Astrocyte (in vitro differentiated cells and primary cell): Measurements from ENCODE around the gene CSRP3.

Experiments used
- EZH2 ChIP-seq: IDR thresholded peaks from 2 replicates; pipeline ENCODE4 v1.6.1; 2012; ENCODE audit warnings: mild to moderate bottlenecking, low read length, inconsistent platforms; ENCODE audit not compliant: insufficient read depth
- TF ChIP-seq, protein P1 (sequence below): IDR thresholded peaks from 2 replicates; pipeline ENCODE4 v1.5.1; 2011; ENCODE audit warnings: low read depth, mild to moderate bottlenecking, inconsistent platforms, low read length, moderate library complexity; ENCODE audit not compliant: insufficient read depth

DNA sequence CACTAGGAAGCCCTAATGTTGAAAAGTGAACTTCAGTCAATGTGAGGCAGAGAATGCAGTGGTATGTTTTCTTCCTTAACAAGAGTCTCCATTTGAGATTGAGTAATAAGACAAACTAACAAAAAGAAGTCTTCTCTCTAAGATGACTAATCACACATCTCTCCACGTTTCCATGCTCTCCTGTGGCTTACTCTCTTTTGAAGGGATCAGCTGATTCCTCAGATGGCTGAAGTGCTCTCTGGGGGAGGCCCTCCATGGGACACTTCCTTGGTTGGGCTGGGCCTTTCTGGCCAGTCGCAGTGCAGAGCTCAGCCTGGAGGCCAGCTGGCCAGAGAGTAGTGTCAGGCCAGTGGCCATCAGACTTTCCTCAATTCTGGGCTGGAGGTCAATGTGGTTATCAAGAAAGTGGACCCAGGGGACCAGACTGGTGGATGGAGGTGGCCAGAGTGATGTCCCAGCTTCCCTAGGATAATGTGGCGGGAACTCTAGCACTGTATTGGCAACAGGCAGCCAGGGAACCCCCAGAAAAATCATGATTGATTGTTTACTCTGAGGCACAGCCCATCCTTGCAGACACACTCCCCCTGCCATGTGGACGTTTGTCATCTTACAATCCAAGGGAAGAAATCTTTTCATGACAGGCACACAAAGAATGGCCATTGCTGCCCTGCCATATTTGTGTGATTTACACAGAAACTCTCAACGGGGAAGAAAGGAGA, 14.5 kb downstream of the CSRP3 start:
- TF ChIP-seq, protein P1, sequence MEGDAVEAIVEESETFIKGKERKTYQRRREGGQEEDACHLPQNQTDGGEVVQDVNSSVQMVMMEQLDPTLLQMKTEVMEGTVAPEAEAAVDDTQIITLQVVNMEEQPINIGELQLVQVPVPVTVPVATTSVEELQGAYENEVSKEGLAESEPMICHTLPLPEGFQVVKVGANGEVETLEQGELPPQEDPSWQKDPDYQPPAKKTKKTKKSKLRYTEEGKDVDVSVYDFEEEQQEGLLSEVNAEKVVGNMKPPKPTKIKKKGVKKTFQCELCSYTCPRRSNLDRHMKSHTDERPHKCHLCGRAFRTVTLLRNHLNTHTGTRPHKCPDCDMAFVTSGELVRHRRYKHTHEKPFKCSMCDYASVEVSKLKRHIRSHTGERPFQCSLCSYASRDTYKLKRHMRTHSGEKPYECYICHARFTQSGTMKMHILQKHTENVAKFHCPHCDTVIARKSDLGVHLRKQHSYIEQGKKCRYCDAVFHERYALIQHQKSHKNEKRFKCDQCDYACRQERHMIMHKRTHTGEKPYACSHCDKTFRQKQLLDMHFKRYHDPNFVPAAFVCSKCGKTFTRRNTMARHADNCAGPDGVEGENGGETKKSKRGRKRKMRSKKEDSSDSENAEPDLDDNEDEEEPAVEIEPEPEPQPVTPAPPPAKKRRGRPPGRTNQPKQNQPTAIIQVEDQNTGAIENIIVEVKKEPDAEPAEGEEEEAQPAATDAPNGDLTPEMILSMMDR: no peak
- TF ChIP-seq EZH2: no peak
